ENCODE results near the gene CRACR2A.

CRACR2A gene

GRCh38 chr12:3615862-3616261, 137.0 kb downstream of the CRACR2A start:
- TF ChIP-seq TAF1 (IDR thresholded peaks at IDR 0.05; ENCODE audit: borderline replicate concordance, insufficient read depth, low read length) (no peak), REST (IDR thresholded peaks at IDR 0.05; ENCODE audit: insufficient read depth in 1 of 2, low read depth in 2 of 2, low read length in 2 of 2) (no peak), FOXP2 (optimal IDR thresholded peaks at IDR 0.05; ENCODE audit: borderline replicate concordance, extremely low read depth, extremely low read length, insufficient read depth) (no peak), SIN3A (IDR thresholded peaks at IDR 0.05; ENCODE audit: borderline replicate concordance, insufficient read depth, low read length) (no peak), POLR2AphosphoS5 (IDR thresholded peaks at IDR 0.05; ENCODE audit: low read depth, low read length) (no peak)

GRCh38 chr12:3614806-3615466, 138.0 kb downstream of the CRACR2A start:
- TF ChIP-seq REST (IDR thresholded peaks at IDR 0.05; ENCODE audit: insufficient read depth in 1 of 2, low read depth in 2 of 2, low read length in 2 of 2) (no peak), SIN3A (IDR thresholded peaks at IDR 0.05; ENCODE audit: borderline replicate concordance, insufficient read depth, low read length) (no peak), TAF1 (IDR thresholded peaks at IDR 0.05; ENCODE audit: borderline replicate concordance, insufficient read depth, low read length) (no peak), FOXP2 (optimal IDR thresholded peaks at IDR 0.05; ENCODE audit: borderline replicate concordance, extremely low read depth, extremely low read length, insufficient read depth) (no peak), POLR2AphosphoS5 (IDR thresholded peaks at IDR 0.05; ENCODE audit: low read depth, low read length) (no peak)

GRCh38 chr12:3613641-3614395, 139.1 kb downstream of the CRACR2A start:
- TF ChIP-seq FOXP2 (optimal IDR thresholded peaks at IDR 0.05; ENCODE audit: borderline replicate concordance, extremely low read depth, extremely low read length, insufficient read depth) (no peak), POLR2AphosphoS5 (IDR thresholded peaks at IDR 0.05; ENCODE audit: low read depth, low read length) (no peak), SIN3A (IDR thresholded peaks at IDR 0.05; ENCODE audit: borderline replicate concordance, insufficient read depth, low read length) (no peak), REST (IDR thresholded peaks at IDR 0.05; ENCODE audit: insufficient read depth in 1 of 2, low read depth in 2 of 2, low read length in 2 of 2) (no peak), TAF1 (IDR thresholded peaks at IDR 0.05; ENCODE audit: borderline replicate concordance, insufficient read depth, low read length) (no peak)

GRCh38 chr12:3611860-3612703, 140.8 kb downstream of the CRACR2A start:
- TF ChIP-seq REST (IDR thresholded peaks at IDR 0.05; ENCODE audit: insufficient read depth in 1 of 2, low read depth in 2 of 2, low read length in 2 of 2) (no peak), SIN3A (IDR thresholded peaks at IDR 0.05; ENCODE audit: borderline replicate concordance, insufficient read depth, low read length) (no peak), FOXP2 (optimal IDR thresholded peaks at IDR 0.05; ENCODE audit: borderline replicate concordance, extremely low read depth, extremely low read length, insufficient read depth) (no peak), TAF1 (IDR thresholded peaks at IDR 0.05; ENCODE audit: borderline replicate concordance, insufficient read depth, low read length) (no peak), POLR2AphosphoS5 (IDR thresholded peaks at IDR 0.05; ENCODE audit: low read depth, low read length) (no peak)
